ENCODE data around the gene HEBP2.
"Not testable (repeated sequence)": the region's sequence is repeated elsewhere in the genome, so short reads cannot be mapped to it uniquely, and the experiment has no call there.

Gene HEBP2

DNA sequence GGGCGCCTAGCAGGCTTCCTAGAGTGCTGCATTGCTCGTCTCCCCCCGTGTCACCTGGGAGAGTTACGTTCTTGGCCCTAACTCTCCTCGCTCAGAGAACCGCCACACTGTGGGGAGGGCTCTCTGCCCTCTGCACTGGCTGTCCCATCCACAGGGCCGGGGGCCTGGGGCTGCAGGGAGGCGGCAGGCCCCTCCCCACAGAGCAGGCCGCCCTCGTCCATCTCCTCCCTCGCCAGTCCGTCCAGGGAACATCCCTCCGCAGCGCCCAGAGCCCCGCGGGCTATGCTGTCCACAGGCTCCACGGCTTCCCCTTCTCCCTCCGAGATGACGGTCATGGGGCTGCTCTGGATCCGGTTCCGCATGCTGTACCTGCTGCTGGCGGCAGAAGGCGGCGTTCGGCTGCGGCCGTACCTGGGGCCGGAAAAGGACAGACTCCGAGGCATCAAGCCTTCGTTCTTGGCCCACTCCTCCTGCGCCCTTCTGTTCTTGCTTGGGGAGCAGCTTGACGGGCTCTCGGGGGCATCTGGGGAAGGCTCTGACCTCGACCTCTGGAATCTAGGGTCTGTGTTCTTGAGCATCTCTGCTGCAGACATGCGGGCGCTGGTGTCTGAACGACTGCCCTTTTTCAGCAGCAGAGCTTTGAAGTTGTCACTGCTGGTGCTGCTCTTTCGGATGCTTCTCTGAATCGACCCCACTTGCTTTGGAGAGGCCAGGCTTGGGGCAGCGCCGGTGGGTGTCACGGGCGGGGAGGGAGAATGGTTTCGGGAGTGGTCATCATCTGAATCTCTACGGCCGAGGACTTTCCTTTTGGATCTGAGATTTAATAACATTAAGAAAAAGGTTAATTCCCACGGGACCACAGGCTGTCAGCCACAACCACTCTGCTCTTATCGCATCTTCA lies 20.2 kb downstream of the HEBP2 start:
- DNase-seq: no peak

GRCh38 chr6:138425256-138425655 lies 21.2 kb downstream of the HEBP2 start:
- DNase-seq: not testable (repeated sequence)

- DNase-seq: no peak
Measured at GRCh38 chr6:138426500-138427123, 22.6 kb downstream of the HEBP2 start.

DNA sequence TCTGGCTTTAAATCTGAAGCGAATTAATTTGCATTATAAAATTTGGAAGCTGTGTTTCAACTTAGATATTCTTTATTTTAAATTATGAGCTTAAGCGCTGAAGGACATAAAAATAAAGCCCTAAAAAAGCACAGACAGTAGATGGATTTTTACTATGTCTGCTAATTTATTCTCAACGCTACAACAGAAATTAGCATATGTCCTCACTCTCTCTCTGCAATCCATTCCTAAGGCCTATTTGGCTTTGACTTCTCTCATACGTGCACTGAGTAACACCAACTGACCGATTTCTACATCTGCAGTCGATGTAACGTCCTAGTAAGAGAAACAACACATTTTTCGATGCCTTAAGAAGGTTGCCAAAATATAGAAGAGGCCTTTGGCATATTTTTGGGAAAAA lies 23.7 kb downstream of the HEBP2 start:
- no peak for DNase-seq

DNA sequence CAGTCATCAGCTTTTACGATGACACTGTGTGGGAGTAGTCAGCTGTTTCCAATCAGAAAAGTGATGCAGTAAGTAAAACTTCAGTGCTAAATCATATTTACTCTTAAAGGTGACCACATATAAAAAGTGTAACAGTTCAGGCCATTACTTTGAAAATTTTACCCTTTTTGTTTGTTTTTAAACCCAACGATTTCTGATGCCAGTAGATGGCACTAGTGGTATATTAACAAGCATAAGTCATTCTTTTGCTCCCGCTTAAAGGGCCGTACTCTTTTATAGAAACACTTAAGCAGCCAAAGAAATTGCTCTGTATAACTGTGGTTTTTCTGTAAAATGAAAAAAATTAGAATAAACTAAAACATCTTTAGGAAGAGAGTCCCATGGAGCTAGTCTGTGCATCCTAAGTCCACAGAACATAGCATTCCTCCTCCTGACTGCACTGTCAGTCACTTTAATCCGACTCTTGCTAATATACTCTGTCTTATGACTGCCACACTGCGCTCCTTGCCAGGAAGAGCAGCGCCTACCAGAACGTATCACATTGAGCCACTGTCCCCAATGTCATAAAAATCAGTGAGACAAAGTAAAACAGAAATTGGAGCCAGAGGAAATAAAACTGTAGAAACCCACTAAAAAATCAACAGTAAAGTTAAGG lies 25.0 kb downstream of the HEBP2 start:
- no peak for DNase-seq

GRCh38 chr6:138429761-138430160 lies 25.7 kb downstream of the HEBP2 start:
- no peak for DNase-seq

DNA sequence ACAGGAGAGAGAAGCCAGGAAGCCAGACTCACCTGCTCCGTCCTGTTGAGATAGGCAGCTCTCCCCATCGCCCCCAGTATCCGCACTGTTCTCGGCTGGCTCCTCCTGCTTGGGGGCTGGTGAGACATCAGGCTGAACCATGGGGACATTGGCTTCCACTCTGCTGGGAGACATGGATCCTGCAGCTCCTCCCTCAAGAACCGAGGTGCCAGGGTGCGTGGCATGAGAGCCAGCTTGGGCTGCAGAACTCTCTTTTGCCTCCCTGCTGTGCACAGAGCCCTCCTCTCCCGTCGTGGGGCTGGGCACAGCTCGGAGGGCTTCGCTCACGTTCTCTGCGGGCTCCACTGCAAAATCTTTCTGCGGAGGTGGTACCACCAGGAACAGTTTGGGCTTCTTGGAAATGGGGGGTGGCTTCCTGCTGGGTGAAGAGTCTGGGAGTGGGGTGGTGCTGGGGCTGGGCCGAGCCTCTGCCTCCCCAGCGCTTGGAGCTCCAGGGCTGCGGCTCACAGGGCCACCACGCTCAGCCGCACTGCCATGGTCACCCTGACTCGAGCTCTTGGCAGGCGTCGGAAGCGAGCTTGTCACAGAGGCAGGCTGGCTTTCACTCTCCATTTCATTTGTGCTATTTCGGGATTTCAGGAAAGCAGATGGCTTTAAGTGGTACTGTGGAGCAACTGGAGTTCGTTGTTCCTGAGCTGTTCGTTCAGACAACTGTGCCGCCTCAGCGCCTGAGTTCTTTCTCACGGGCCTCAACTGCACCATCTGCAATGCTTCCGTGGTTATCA lies 26.5 kb downstream of the HEBP2 start:
- DNase-seq: no peak

DNA sequence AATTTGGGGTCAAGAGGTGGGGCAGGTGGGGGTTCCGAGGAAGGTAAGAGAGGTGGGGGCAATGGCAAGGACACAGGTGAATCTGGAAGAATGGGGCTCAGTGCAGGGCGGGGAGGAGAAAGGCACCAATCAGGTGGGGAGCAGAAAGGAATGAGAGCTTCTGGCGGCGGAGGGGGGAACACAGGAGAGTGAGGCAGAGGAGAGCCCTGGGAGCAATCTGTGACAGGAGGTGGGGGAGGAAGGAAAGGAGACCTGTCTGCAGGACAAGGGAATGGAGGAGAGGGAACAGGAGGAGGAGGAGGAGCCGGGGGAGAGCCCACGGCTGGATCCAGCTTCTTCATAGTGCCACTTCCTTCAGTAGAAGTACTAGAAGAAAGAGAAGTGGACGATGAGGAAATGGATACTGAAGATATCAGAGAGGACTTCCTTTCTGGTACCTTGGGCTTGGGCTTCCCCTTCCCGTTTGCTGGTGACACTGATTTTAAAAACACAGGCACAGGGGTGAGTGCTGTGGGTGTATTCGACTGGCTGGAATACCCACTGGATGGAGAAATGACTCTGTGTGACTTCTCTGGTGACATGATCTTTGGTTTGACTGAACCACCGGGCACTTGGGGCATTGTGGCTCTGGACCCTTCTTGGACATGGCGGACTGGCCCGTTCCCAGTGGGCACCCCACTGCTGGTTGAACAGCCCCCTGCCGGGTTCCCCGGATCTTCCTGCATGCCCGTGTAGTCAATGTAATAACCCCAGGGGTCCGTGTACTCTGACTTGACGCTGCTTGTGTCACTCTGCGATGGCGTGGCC lies 27.4 kb downstream of the HEBP2 start:
- no peak for DNase-seq

DNA sequence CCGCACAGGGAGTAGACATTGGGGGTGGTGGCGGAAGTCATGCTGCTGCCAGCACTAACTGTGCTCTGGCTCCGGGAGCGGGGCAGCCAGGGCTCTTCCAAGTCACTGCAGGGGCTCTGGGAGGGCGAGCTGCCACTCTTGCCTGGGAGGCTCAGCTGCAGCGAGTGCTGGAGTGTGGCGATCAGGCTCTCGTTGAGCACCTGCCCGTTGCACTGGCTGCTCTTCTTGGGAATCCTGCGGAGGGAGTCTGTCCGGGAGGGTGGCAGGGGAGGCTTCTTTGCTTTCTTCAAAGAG lies 28.0 kb downstream of the HEBP2 start:
- DNase-seq: no peak

DNA sequence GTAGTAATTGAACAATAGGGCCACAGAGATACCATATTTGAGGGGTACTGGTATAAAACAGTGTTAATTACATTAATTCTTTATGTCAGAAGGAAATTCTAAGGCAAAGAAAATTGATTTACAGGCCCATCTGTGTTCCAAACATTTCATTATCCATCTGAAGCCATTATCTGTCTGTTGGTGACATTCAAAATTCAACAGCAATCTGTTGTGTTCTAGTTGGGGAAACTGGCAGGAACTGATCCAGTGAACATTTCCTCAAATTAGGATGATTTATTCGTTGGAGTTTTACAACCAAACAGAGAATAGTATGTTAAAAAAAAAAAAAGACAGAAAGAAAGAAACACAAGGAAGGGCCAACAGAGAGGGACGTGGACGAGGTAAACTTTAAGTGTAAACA lies 30.1 kb downstream of the HEBP2 start:
- DNase-seq: no peak

GRCh38 chr6:138434925-138435324 lies 30.9 kb downstream of the HEBP2 start:
- DNase-seq: no peak

GRCh38 chr6:138439546-138439945 lies 35.5 kb downstream of the HEBP2 start:
- no peak for DNase-seq

DNA sequence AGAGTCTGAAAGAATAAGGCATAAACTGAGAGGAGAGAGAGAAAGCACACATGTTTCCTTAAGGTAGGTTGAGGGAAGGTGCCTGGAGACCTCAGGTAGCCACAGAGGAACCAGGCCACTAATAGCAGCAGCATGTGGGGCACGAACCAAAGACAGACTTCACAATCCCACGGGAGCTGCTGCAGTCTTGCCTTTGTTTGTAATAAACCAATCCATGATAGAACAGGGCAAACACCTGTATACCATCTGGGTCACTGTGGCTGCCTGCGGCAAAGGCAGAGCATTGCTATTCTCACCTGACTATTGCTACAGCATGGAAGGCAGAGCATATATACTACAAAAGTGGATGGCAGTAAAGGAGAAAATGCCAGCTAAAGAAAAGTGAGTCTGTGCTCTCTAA lies 36.3 kb downstream of the HEBP2 start:
- no peak for DNase-seq

- DNase-seq: no peak
Measured at GRCh38 chr6:138440758-138441357, 36.8 kb downstream of the HEBP2 start.

- no peak for DNase-seq
Measured at GRCh38 chr6:138441965-138442364, 37.9 kb downstream of the HEBP2 start.

GRCh38 chr6:138442663-138443062 lies 38.6 kb downstream of the HEBP2 start:
- DNase-seq: no peak

DNA sequence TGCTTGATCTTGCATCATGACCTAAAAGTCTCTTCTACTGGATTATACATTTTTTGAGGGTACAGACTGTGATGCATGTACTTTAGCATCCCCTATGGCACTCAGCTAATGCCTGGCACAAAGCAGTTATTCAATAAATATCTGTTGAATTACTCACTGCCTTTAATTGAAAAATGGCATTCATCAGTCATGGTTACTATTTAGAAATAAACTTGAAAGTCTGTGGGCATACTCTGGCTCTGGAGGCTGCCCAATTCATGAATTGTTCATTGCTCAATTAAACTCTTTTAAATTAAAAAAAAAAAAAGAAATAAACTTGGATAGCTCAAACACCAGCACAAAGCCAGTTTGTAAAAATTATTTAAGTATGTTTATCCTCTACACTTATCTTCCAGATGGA lies 40.0 kb downstream of the HEBP2 start:
- no peak for DNase-seq

GRCh38 chr6:138446821-138447220 lies 42.8 kb downstream of the HEBP2 start:
- DNase-seq: no peak

- DNase-seq: no peak
Measured at GRCh38 chr6:138450445-138450844, 46.4 kb downstream of the HEBP2 start.

GRCh38 chr6:138451043-138451442 lies 47.0 kb downstream of the HEBP2 start:
- DNase-seq: no peak

- DNase-seq: no peak
Measured at GRCh38 chr6:138454981-138455706, 51.1 kb downstream of the HEBP2 start.

All from GF-D8 (cell line).